Stimulated activated naive CD8-positive, alpha-beta T cell treated with anti-CD3 and anti-CD28 coated beads, Interleukin-15, Interleukin-2, amounts not matched to agents 100 ng/mL and 50 ng/mL, for 24 hours (primary cell): Measurements from ENCODE around the gene MMP24OS.

Experiments used
- H3K27ac Mint-ChIP-seq: one replicate; pipeline ENCODE4 v1.8.0; 2021; ENCODE audit warnings: mild to moderate bottlenecking, mixed read lengths
- H3K27me3 Mint-ChIP-seq: one replicate; pipeline ENCODE4 v1.8.0; 2021; ENCODE audit warnings: mixed read lengths
- H3K36me3 Mint-ChIP-seq: one replicate; pipeline ENCODE4 v1.8.0; 2021; ENCODE audit warnings: low read depth, mixed read lengths
- H3K4me1 Mint-ChIP-seq: one replicate; pipeline ENCODE4 v1.8.0; 2021; ENCODE audit warnings: low read depth, mixed read lengths
- H3K4me3 Mint-ChIP-seq: one replicate; pipeline ENCODE4 v1.8.0; 2021; ENCODE audit warnings: mild to moderate bottlenecking, mixed read lengths
- H3K9me3 Mint-ChIP-seq: one replicate; pipeline ENCODE4 v1.8.0; 2021; ENCODE audit warnings: mixed read lengths

Gene MMP24OS

GRCh38 chr20:35279040-35279439, 1.1 kb upstream of the MMP24OS start:
- H3K27ac Mint-ChIP-seq, result peak overlapping the region; percentile 61
- no peaks in the 10 kb centered on the region for H3K27me3 Mint-ChIP-seq
- H3K36me3 Mint-ChIP-seq, result peaks cover 51% of the 10 kb centered on the region
- no peaks in the 10 kb centered on the region for H3K9me3 Mint-ChIP-seq
- H3K4me3 Mint-ChIP-seq, result no peak overlapping the region
- peaks cover 29% of the 10 kb centered on the region for H3K4me1 Mint-ChIP-seq

GRCh38 chr20:35277127-35277526, 795 bp downstream of the MMP24OS start:
- Mint-ChIP-seq H3K9me3 (no peaks in the 10 kb centered on the region), H3K4me3 (peak overlapping the region; percentile 98), H3K27ac (peak overlapping the region; percentile 98)

GRCh38 chr20:35276408-35276807, 1.5 kb downstream of the MMP24OS start:
- peaks cover 29% of the 10 kb centered on the region for H3K36me3 Mint-ChIP-seq
- H3K27me3 Mint-ChIP-seq, result no peaks in the 10 kb centered on the region
- H3K9me3 Mint-ChIP-seq, result no peaks in the 10 kb centered on the region
- peak overlapping the region; percentile 98 for H3K27ac Mint-ChIP-seq
- H3K4me1 Mint-ChIP-seq, result peaks cover 13% of the 10 kb centered on the region
- peak overlapping the region; percentile 98 for H3K4me3 Mint-ChIP-seq

More at GRCh38 chr20:35277127-35277526, 795 bp downstream of the MMP24OS start:
- Mint-ChIP-seq H3K27me3 (no peaks in the 10 kb centered on the region), H3K4me1 (peaks cover 18% of the 10 kb centered on the region), H3K36me3 (peaks cover 37% of the 10 kb centered on the region)

DNA sequence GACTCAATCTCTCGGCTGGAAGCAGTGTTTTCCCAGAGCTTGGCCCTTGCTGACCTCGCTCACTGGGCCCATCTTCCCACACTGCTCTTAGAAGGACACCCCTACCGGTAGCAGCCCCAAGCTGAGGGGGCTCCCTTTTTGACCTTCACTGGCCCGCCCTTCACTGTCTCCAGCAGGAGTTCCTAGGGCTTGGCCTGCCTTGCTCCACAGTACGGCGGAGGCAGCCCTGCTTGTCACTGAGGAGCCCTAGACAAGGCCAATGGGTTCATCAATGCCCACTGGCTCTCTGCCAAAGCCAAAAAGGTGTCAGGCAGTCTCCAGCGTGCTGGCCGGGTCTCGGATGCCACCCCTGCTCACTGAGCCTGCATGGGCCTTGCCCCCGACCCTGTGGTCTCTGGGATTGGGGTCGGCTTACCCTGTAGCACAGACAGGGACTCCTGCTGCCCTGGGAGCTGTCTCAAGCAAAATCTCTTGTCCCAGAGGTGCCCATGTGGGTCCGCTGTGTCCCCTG, 2.1 kb downstream of the MMP24OS start:
- Mint-ChIP-seq H3K27me3 (no peaks in the 10 kb centered on the region), H3K4me1 (peaks cover 13% of the 10 kb centered on the region), H3K4me3 (peak overlapping the region; percentile 49), H3K9me3 (no peaks in the 10 kb centered on the region), H3K27ac (peak overlapping the region; percentile 52), H3K36me3 (peaks cover 27% of the 10 kb centered on the region)

GRCh38 chr20:35274172-35275092, 3.5 kb downstream of the MMP24OS start:
- Mint-ChIP-seq H3K27me3 (no peaks in the 10 kb centered on the region), H3K36me3 (peaks cover 15% of the 10 kb centered on the region), H3K27ac (no peak overlapping the region), H3K4me1 (peaks cover 9% of the 10 kb centered on the region), H3K4me3 (no peak overlapping the region), H3K9me3 (no peaks in the 10 kb centered on the region)

- H3K4me1 Mint-ChIP-seq, result peaks cover 9% of the 10 kb centered on the region
- H3K4me3 Mint-ChIP-seq, result no peak overlapping the region
- H3K27me3 Mint-ChIP-seq, result no peaks in the 10 kb centered on the region
- H3K9me3 Mint-ChIP-seq, result no peaks in the 10 kb centered on the region
- H3K27ac Mint-ChIP-seq, result no peak overlapping the region
- H3K36me3 Mint-ChIP-seq, result peaks cover 12% of the 10 kb centered on the region
These were observed 4.3 kb downstream of the MMP24OS start for GRCh38 chr20:35273449-35274171.

DNA sequence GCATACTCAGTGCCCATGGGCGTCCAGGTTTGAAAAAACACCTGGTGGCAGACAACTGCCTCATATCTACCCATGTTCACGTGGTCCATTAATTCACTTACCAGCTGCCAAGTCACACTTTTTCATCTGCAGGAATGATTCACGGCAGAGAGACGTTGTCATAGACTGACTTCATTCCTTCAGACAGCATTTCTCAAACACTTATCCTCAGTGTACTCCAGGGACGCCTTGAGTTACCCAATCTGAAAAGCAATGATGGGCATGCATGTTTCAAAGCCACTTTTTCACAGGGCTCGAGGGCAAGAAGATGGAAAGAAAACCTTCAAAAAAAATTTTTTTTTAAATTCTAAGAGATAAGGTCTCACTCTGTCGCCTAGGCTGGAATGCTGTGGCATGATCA, 6.0 kb downstream of the MMP24OS start:
- Mint-ChIP-seq H3K27ac (no peak overlapping the region), H3K27me3 (no peaks in the 10 kb centered on the region), H3K4me1 (peaks cover 4% of the 10 kb centered on the region), H3K36me3 (peaks cover 7% of the 10 kb centered on the region), H3K9me3 (no peaks in the 10 kb centered on the region), H3K4me3 (no peak overlapping the region)

DNA sequence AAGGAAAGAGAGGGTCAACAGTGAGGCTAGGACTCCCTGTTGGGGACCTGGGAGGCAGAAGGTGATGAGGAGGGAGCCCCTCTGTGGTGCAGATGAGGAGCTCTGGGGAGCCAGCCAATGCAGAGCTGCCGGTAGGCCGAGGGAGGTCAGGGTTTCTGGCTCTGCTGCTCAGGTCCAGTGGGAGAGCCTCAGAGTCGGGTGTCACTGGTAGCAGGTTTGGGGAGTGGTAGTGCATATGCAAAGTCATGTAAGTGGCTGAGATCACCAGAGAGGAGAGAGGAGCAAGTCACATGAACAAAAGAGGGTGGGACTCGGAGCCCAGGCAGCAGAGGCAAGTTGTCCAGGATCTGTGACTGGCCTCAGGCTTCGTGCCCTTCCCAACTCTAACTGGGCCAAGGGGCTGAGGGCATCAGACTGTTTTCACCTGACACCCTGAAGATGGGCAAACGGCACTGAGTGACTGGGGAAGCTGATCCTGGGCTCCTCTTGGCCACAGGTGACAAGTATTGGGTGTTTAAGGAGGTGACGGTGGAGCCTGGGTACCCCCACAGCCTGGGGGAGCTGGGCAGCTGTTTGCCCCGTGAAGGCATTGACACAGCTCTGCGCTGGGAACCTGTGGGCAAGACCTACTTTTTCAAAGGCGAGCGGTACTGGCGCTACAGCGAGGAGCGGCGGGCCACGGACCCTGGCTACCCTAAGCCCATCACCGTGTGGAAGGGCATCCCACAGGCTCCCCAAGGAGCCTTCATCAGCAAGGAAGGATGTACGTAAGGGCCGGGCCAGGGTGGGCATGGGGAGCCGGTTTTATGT, 6.6 kb downstream of the MMP24OS start:
- peaks cover 7% of the 10 kb centered on the region for H3K36me3 Mint-ChIP-seq
- H3K4me1 Mint-ChIP-seq, result peaks cover 2% of the 10 kb centered on the region
- no peaks in the 10 kb centered on the region for H3K27me3 Mint-ChIP-seq
- H3K27ac Mint-ChIP-seq, result no peak overlapping the region
- H3K4me3 Mint-ChIP-seq, result no peak overlapping the region
- no peaks in the 10 kb centered on the region for H3K9me3 Mint-ChIP-seq

- no peaks in the 10 kb centered on the region for H3K4me1 Mint-ChIP-seq
- peaks cover 7% of the 10 kb centered on the region for H3K36me3 Mint-ChIP-seq
- H3K9me3 Mint-ChIP-seq, result no peaks in the 10 kb centered on the region
- H3K27me3 Mint-ChIP-seq, result no peaks in the 10 kb centered on the region
- H3K4me3 Mint-ChIP-seq, result no peak overlapping the region
- H3K27ac Mint-ChIP-seq, result no peak overlapping the region
These were observed 7.7 kb downstream of the MMP24OS start for GRCh38 chr20:35270021-35270902.

DNA sequence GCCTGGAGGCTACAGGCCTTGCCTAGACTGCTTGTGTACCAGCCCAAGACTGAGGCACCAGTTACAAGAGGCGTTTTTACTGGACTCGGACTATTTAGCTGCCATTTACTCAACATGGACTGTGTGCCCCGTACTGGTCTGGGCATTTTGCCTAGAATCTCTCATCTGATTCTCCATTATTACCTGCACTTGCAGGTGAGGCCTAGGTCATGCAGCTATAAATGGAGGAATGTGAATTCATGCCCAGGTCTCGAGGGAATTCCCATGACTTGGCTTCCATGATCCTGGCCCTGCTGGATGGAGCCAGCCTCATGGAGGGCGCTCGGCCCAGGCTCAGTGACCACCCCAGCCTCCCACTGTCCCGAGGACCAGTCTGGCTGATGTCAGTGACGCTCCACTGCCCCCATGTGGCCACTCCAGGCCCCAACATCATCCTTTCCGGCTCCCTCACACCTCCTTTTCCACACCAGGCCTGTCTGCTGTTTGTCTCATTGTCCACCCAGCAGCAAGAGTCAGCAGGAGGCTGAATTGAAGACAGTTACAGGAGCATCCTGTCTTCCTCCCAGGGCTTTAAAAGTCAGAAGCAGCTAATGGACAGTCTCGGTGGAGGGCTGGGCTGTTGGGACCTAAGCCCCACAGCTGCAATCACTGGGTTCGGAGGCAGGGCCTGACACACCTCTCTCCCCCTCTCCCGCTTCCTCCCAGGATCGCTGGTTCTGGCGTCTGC, 8.7 kb downstream of the MMP24OS start:
- Mint-ChIP-seq H3K27me3 (no peaks in the 10 kb centered on the region), H3K9me3 (no peaks in the 10 kb centered on the region), H3K4me1 (no peaks in the 10 kb centered on the region), H3K36me3 (peaks cover 7% of the 10 kb centered on the region), H3K27ac (no peak overlapping the region), H3K4me3 (no peak overlapping the region)

DNA sequence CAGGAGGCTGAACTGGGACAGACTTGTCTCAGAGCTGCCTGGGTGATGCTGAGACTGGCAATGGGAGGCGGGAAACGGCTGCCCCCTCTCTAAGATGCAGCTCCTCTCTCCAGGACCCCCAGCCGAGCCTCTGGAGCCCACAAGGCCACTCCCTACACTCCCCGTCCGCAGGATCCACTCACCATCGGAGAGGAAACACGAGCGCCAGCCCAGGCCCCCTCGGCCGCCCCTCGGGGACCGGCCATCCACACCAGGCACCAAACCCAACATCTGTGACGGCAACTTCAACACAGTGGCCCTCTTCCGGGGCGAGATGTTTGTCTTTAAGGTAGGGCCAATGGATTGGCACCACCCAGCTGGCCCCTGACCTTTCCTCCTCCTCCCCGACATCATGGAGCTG, 10.8 kb downstream of the MMP24OS start:
- H3K4me3 Mint-ChIP-seq, result no peak overlapping the region
- no peaks in the 10 kb centered on the region for H3K27me3 Mint-ChIP-seq
- no peak overlapping the region for H3K27ac Mint-ChIP-seq

DNA sequence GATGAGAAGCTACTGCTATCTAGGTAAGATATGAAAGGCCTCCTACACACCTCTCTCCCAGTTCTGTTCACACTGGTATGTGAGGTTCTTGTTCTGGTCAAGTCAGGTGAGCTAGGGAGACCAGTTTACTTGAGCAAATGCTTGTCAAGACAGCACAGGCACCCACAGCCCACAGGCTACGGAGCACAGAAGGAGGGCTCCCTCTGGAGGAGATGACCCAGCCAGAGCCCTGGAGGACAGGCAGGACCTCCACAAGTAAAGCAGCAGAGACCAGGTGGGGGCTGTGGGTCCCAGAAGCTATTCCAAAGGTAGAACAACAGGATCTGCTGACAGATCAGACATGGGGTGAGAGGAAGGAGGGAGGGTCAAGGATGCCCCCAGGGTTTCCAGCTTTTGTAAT, 13.2 kb downstream of the MMP24OS start:
- H3K27ac Mint-ChIP-seq, result no peak overlapping the region
- peaks cover 7% of the 10 kb centered on the region for H3K36me3 Mint-ChIP-seq
- H3K4me1 Mint-ChIP-seq, result no peaks in the 10 kb centered on the region
- no peak overlapping the region for H3K4me3 Mint-ChIP-seq
- H3K27me3 Mint-ChIP-seq, result no peaks in the 10 kb centered on the region
- no peaks in the 10 kb centered on the region for H3K9me3 Mint-ChIP-seq

More for the DNA sequence above, 10.8 kb downstream of the MMP24OS start:
- Mint-ChIP-seq H3K4me1 (no peaks in the 10 kb centered on the region), H3K9me3 (no peaks in the 10 kb centered on the region), H3K36me3 (peaks cover 7% of the 10 kb centered on the region)

GRCh38 chr20:35263532-35264341, 14.2 kb downstream of the MMP24OS start:
- H3K4me3 Mint-ChIP-seq, result no peak overlapping the region
- H3K27me3 Mint-ChIP-seq, result no peaks in the 10 kb centered on the region
- H3K36me3 Mint-ChIP-seq, result peaks cover 7% of the 10 kb centered on the region
- H3K4me1 Mint-ChIP-seq, result no peaks in the 10 kb centered on the region
- no peaks in the 10 kb centered on the region for H3K9me3 Mint-ChIP-seq
- H3K27ac Mint-ChIP-seq, result no peak overlapping the region
